ENCODE data around the gene RNF157.

The RNF157 gene

DNA sequence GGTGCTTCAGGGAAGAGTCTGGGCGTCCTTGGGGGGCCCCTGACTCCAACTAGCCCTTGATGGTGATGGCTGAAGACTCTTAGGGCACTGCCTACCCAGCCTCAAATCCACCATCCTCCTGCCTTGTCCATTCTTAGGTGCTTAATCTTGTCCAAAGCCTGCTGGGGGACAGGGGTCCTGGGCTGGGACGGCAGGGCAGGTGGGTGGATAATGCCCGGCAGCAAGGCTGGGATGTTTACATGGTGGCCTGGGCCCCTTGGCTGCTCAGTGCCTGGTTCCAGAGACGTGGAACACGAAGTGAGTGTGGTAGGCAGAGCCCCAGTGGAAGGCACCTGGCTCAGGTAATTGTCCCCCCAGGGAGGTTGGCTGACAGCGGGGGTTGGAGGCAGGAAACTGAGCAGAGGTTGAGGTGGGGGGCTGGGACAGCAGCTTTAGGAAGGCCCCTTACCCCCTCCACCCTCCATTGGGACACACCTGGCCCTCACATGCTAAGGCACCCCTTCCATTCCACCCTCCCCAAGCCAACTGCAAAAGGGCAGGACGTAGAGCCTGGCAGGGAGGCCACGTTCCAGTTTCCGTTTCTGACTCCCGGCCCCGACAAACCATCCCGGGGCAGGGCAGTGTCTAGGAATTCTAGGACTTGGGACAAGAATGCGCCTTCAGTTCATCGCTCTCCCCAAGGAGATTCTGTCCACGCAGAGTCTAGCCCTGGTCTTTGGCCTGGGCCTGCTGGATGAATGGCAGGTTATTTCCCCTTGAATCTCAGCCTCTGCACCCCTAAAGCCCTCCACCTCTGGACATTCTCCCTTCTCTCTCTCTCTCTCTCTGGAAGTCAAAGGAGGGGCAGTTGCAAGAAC is 101.2 kb downstream of the RNF157 start:
- no peak for DNase-seq

DNA sequence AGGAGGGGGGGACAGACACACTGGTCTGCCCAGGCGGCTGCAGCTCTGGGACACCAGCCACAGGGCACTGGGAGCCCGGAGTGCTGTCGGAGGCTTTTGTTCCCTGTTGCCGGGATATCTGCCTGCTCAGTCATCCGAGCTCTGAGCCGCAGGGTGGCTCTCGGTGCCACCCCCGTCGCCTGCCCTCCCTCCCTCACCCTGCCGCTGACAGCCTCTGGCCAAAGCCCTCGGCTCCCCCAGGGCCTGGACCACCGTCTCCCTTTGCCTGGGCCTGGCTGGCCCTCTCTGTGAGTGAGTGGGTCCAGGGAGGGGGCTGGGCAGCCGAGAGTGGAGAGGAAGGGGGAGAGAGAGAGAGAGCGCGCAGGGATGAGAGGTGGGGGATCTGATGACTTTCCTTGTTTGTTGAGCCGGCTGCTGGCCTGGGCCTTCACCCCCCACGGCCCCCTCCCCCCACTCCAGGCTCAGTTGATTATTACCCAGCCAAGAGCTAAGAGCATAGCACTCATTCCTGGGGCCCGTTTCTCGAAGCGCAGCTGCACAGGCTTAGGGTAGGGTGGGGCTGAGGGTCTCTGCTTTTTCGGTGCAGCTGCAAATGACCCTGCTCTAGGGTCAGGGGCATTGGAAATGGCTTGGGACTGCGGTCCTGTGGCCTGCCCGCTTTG is 101.9 kb downstream of the RNF157 start:
- DNase-seq: peak; percentile 86

DNA sequence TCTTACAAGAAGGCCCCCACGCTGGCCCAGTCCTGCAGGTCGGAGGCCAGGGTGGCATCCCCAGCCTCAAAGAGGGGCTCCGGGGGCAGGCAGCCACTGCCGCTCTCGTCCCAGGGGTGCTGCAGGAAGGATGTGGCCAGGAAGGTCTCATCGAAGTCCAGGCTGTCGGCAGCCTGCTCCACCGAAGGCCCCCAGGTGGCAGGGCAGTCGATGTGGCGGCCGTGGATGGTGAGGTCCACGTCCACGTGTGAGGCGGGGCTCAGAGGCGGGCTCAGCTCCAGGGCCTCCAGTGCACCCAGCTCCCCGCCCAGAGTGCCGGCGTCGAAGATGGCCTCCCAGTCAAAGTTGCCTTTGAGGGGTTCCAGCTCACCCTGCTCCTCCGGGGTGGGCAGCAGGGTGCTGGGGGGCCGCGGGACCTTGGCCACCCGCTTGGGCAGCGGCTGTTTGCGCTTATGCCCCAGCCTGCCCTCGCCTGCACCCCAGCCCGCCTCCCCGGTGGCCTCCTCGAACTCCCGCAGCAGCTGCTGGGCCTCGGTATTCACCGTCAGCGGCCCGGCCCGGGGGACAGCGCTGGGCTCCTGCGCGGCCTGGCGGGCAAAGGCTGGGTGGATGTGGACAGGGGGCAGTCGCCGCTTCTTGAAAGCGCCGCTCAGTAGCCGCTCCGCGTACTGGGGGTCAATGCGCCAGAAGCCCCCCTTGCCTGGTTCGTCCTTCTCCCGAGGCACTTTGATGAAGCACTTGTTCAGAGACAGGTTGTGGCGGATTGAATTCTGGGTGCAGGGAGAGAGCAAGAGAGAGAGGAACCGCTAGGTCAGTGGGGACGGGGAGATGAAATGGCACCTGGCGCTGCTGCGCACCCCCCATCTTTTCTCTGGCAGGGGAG is 102.7 kb downstream of the RNF157 start:
- peak; percentile 85 for DNase-seq

DNA sequence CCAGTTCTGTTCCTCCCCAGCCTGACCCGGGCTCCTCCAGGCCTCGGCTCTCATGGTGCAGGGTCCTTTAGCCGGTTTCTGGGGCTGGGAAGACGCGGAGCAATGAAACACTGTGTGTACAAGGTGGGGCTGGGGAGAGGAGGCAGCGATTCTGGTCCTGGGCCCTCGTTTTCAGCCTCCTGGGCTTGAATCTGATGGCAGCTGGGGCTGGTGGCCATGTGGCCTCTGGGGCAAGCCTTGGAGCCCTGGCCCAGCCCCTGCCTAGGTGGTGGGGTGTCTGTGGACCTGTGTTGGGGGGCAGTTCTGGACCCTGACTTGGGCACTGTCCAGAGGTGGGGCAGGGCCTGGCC is 103.3 kb downstream of the RNF157 start:
- DNase-seq: no peak

DNA sequence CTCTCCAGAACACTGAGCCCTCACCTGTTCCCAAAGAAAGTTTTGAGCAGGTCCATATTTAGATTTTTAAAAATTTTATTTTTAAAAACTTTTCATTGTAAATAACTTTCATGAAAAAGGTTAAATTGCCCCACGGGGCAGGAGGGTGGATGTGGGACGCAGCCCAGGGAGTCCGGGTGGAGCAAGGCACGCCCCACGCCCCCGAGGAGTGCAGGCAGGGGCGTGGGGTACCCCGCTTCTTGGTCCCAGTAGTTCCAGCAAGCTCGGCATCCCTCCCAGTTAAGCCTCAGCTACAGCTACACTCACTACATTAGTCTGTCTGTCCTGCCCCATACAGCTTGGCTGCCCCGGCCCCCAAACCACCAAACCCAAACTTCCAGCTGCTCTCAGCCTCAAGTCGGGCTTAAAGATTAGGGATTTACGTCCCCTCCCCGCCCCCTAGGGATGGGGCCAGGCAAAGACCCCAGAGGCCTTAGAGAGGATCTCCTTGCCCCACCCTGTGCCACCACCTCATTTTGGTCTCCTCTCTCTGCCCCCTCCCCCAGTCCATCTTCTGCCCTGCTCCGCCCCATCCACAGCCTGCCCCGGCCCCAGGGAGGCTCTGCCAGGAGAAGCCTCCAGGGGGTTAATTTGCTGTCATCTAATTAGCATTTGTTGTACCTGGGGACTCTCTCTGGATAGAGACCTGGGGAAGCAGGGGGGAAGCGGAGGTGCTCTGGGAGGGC is 103.9 kb downstream of the RNF157 start:
- DNase-seq: no peak

DNA sequence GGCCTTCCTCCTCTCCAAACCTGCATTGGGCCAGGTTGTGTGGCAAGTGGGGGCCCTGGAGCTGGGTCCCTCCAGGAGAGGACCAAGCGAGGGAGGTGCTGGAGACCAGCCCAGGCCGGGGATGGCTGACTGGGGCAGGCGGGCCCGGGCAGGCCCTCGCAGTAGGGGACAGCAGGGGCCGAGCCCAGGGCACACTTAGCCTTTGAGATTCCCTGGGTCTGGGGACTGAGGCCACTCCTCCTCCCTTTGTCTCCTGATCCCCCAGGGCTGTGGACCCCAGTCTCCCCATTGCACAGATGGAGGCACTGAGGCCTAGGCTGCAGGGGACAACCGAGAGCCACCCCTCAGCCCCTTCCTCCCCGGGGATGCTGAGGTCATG is 104.5 kb downstream of the RNF157 start:
- DNase-seq: no peak

DNA sequence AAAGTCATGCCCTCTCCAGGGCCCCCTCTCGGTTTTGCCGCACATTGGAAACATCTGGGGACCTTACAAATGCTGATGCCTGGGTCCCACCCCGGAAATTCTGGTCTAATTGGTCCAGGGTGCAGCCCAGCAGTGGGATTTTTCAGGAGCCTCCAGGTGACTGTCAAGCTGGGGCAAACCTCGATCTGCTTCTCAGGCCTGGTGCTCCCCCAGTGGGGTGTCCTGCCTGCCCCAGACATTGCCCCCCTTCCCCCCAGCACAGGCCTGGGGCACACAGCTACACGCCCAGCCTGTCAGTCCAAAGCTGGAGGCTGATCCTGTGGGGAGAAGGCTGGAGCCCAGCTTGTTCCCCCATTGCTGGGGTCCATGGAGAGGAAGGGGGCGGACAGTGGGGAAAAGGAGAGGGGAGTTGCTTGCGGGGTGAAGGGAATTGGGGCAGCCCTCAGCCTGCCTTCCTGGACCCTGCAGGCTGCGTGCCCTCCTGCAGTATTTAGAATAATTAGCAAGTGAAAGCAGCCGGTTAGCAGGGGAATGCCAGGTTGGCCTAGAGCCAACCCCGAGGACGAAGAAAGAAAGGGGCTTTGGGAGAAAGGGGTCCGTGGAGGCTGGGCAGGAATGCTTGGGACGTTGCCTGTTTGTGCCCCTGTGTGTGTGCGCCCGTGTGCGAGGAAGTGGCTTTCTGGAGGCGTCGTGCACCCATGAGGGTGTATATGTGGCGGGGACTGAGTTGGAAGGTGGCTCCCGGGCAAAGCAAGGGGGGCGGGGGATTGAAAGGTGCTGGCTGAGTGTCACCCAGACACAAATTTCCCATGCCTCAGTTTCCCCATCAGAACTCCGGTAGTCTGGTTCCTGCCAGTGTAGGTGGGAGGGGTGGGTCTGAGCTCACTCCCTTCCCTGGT is 105.1 kb downstream of the RNF157 start:
- DNase-seq: peak; percentile 60

DNA sequence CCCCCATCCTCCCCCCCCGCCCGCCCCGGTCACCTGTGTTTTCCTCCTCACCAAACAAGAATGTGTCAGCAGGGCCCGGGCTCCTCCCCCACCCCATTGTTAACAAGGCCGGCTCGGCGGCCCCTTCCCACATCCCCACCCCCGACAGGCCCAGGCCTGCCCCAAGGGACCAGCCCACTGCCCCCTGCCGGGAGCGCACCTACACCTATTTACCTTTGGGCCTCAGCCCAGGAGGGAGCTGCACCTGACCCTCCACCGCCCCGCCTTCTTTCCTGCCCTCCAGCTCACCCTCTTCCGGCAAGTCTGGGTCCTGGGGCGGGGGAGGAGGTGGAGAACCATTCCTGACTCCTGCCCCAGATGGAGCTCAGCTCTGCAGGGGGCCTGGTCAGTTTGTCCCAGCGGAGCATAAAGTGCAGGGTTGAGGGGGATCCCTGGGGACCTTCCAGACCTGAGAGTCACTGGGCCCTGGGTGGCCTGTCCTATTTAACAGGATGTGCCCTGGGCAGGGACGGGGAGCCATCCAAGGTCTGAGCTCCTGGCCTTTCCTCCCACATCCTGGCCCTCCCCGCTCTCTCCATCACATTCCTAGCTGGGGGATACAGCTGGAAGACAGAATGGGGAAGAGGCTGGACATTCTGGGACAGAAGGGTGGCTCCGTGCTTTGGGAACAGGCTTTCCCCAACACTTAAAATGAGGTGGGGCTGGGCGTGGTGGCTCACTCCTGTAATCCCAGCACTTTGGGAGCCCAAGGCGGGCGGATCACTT is 107.5 kb downstream of the RNF157 start:
- peak; percentile 27 for DNase-seq

DNA sequence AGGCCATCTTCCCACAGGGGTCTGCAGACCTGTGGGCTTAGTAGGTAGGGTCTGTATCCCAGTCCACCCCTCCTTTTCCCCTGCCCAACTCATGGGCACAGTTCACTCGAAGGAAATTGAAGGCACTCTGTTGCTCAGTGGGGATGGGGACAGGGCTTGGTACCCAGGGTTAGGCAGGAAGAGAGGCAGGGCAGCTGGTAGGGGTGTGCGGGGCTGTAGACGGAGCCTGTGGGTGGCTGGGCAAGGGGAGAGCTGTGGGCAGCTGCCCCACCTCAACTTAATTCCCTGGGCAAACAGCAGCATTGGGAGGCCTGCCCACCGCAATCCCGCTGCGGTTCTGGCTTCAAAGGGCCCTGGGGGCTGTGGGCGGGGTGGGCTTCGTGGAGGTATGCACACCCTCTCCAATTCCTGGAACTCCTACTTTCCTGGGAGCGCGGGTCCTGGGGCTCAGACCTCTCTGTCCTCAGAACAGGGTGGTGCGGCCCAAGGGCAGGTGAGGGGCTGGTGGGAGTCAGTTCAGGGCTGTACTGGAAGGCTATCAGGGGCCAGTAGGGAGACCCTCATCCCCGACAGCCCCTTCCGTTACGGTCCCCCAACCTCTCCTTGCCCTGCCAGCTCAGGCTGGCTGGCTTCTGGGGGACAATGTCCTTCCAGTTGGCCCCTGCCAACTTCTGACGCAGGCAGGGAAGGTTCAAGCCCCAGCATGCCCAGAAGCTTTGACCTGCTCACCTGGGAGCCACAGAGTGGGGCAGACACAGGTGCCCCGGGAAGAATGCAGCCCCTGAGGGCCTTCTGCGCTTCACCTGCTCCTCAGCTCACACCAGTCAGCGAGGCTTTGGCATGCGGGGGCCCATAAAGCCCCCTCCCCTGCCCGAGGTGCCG is 108.4 kb downstream of the RNF157 start:
- no peak for DNase-seq

DNA sequence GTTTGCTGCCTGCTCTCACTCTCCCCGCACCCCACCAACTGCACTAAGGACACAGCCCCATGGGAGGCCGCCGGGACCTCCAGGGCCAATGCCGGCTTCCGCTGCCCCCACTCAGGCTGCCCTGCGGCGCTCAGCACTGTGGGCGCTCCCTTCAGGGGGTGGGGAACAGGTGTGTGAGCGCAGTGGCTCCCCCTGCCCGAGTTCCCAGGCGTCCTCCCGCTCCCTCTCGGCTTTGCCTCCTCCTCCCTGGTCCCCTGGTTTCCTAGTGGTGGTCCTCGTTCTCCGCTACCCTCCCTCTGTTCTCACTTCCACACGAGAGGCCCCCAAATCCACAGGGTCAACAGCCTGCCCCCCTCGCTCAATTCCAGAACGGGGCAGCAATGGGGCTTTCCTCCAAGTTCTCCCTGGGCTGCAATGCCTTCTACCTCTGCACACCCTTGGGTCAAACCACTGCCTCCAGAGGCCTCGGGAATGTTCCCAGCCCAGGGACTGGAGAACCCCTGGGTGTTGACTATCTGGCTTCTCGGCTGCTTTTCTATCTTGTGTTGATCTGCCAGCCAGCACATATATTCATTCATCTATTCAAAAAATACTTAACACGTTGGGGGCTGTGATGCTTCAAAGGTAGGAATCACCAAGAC is 109.1 kb downstream of the RNF157 start:
- DNase-seq: no peak

DNA sequence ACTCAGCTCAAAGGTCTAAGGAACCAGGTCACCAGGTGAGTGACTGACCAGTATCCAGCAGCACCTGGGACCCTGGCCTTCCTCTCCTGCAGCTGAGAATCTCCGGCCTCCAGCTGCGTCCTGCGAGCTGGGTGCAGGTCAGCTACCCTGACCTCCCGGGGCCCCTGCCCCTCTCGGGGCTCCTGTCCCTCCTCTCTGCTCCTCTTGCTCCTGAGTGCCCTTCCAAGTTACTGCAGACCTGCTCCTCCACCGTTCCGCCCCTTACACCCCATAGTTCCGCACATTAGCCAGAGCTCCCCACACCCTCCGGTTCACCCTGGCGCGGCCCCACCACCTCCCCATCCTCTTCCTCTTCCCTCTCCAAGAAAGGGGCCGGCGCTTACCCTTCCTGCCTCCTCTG is 109.8 kb downstream of the RNF157 start:
- DNase-seq: no peak

DNA sequence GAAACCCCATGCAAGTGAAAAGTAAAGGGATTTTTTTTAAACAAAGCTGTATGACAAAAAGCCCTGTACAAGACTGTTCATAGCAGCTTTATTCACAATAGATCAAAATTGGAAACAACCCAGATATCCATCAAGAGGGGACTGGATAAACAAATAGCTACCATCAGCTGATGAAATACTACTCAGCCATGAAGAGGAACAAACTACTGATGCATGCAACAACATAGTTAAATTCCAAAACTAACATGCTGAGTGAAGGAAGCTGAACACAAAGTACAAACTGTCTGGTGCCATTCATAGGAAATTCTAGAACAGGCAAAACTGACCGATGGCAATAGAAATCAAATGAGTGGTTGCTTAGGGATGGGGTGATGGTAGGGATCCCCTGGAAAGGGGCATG is 114.4 kb downstream of the RNF157 start:
- no peak for DNase-seq

DNA sequence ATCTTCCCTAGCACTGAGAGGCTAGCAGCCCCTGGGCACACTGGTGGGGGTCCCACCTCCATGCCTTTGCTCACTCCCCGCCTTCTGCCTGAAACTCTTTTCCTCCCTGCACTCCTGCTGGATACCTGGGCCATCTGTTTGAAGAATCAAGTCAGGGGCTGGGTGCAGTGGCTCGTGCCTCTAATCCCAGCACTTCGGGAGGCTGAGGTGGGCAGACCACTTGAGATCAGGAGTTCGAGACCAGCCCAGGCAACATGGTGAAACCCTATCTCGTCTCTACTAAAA is 115.0 kb downstream of the RNF157 start:
- no peak for DNase-seq

DNA sequence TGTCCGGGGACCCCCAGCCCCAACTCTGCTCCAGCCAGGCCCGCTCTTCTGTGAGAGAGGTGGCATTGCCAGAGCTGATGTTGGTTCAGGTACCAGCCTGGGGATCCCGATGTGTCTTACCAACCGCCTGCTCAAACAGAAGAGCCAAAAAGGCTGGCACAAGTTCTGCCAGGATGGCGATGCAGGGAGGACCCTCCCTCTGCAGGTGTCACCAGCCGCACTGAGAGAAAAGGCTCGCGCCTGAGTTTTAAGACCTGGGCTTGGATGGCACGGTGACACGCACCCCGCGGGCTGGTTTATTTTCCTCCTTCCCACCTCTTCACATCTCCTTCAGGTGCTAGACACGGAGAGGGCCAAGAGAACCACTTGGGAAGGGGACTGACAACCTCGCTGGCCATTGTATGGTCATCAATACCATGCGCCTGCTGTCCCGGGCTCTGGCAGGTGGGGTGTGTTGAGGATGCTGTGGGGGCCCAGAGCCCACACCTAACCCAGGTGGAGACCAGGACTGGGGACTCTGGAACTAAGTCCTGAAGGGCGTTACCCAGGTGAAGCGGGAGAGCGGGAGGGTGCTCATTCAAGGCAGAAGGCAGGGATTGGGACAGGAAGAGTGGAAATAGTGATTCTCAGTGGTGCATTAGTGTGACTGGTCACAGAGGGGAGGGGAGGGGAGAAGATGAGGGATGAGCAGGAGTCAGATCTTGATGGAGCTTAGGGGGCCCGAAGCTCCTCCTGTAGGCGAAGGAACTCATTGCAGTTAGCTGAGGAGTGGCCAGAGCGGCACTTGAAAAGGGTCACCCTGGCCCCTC is 115.5 kb downstream of the RNF157 start:
- no peak for DNase-seq

DNA sequence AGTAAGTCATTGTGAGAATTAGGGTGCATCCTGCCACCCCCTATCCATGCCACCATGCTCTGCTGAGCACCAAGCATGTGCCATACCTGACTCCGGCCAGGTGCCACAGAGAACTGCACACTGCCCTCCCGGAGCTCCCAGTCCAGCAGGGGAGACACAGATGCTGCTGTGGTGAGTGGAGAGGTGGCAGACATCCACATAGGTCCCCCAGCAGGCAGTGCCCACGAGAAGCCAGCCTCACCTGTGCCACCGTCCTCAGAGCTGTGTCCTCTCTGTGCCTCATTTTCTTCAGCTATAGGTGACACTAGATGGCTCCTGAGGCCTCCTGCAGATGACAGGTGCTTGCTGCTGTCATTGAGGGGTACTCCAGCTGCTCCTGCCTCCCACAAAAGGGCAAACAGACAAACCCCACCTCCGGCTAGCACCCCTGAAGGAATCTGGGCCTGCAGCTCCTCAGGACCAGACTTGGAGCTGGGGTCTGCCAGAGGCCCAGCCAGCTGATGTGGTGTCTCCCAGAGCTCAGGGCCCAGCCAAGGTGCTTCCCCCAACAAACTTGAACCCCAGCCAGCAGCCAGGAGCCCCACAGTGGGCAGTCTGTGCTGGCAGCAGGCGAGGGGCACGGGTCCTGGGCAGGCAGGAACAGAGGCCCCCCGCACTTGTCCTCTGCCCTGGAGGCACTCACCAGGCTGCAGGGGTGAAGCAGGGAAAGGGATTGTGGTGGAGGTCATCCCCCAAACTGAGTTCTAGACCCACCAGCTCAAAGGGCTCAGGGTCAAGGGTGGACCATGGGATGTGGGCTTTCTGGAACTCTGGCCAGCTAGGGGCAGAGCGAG is 116.3 kb downstream of the RNF157 start:
- DNase-seq: no peak

DNA sequence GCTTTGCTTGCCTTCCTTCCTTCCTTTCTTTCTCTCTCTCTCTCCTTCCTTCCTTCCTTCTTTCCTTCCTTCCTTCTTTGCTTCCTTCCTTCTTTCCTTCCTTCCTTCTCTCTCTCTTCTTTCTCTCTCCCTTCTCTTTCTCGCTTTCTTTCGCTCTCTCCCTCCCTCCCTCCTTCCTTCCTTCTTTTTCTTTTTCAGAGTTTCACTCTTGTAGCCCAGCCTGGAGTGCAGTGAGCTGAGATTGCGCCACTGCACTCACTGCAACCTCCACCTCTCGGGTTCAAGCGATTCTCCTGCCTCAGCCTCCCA is 117.1 kb downstream of the RNF157 start:
- no peak for DNase-seq

DNA sequence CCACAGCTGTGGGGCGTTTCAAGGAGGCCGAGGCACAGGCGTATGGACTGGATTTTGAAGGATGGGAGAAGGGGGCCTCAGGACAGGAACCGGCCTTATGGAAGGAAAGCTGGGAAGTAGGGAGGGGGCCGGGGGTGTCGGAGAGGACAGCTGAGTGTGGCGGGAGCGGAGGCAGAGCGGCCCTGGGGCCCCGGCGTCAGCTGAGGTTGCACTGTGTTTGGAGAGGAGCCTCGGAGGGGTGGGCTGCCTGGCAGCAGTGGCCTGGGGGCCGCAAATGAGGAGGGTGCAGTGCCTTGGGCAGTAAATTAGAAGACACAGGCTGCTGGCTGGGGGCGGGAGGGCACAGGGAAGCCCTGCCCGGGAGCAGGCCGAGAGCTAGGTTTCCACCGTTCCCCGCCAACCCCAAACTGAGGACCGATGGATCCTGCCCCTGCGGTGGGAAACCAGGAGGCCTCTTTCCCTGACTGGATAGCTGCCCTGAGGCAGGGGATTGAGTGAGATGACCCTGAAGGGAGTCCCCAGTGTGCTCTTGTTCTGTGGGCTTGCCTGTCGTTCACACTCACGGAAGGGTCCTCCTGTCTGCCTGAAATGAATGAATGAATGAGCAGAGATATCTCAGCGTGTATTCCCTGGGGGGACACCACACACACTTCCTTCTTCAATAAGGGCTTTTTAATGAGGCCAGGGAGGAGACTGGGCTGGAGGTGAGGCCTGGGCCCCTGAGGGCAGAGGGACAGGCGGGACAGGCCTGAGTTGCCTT is 117.7 kb downstream of the RNF157 start:
- peak; percentile 17 for DNase-seq
